A549 (cell line): Measurements from ENCODE around the gene ZSCAN5A. TPM values are rescaled to one million over a fixed set of nuclear protein-coding genes. Genes with fewer than 3 reads are reported as not detected.

Experiments
- ATAC-seq, 2 experiments: fragments of 200-7000 bp in 1 of 2; fragments of >200 bp in 1 of 2; cut with Nextera tagmentation in 1 of 2; cut with Tn5 transposase in 1 of 2; 3 replicates each; pipeline versions ENCODE4 v1.8.0 to v1.9.1; 2018 to 2020; ENCODE audit warnings: mild to moderate bottlenecking in 1 of 2, moderate library complexity in 1 of 2
- CTCF ChIA-PET: fragments of 300-600 bp; sonication (Branson Sonifier 250); formaldehyde crosslinking; extraction: SDS; loops from one replicate; lab custom pipeline; 2021; ENCODE audit warnings: antibody characterized with exemption, inconsistent platforms; lab: Yijun Ruan, JAX
- POLR2A ChIA-PET: fragments of 350-600 bp; formaldehyde crosslinking; extraction: SDS; loops from one replicate; lab custom pipeline; 2021; ENCODE audit warnings: antibody characterized with exemption, inconsistent platforms; lab: Yijun Ruan, JAX
- DNase-seq, 2 experiments: peaks; one replicate each; pipeline versions ENCODE4 v3.0.0 to v3.0.0-alpha.2; 2011 to 2016; ENCODE audit warnings: low read depth in 1 of 2, low spot score in 1 of 2
- FAIRE-seq: peaks from 2 replicates; lab custom pipeline; 2011; peaks lifted over from hg19 to GRCh38; lab: Jason Lieb, UNC
- H3K27ac ChIP-seq, 2 experiments: fragments of >200 bp; sonication (Bioruptor Twin); formaldehyde crosslinking; 3 replicates each; pipeline ENCODE4 v1.5.1; 2016 to 2017
- H3K4me1 ChIP-seq: fragments of >200 bp; sonication (Bioruptor Twin); formaldehyde crosslinking; 3 replicates; pipeline ENCODE4 v1.6.1; 2016
- H3K4me2 ChIP-seq: fragments of >200 bp; sonication (Bioruptor Twin); formaldehyde crosslinking; 3 replicates; pipeline ENCODE4 v1.6.1; 2016
- H3K4me3 ChIP-seq: fragments of >200 bp; sonication (Bioruptor Twin); formaldehyde crosslinking; 3 replicates; pipeline ENCODE4 v1.5.1; 2016
- H3K9me3 ChIP-seq: fragments of >200 bp; sonication (Bioruptor Twin); formaldehyde crosslinking; 3 replicates; pipeline ENCODE4 v1.6.1; 2016
- CHD2 ChIP-seq: fragments of 150-350 bp; IDR thresholded peaks from 2 replicates; pipeline ENCODE4 v1.6.1; 2014; ENCODE audit warnings: low read length; ENCODE audit not compliant: partially characterized antibody
- CTCF ChIP-seq: fragments of >200 bp; sonication (Bioruptor Twin); formaldehyde crosslinking; IDR thresholded peaks from 3 replicates; pipeline ENCODE4 v1.5.1; 2016
- FOSL2 ChIP-seq, 2 experiments: fragments of 450-650 bp in 1 of 2; fragments of >200 bp in 1 of 2; sonication (Bioruptor Twin) in 1 of 2; formaldehyde crosslinking; IDR thresholded peaks; 2 replicates each; pipeline versions ENCODE4 v1.5.0 to v1.6.1; 2016 to 2020; ENCODE audit warnings: mild to moderate bottlenecking in 1 of 2, moderate library complexity in 1 of 2
- GATA3 ChIP-seq: IDR thresholded peaks from 2 replicates; pipeline ENCODE4 v1.6.1; 2012; ENCODE audit warnings: borderline replicate concordance
- HEYL ChIP-seq: fragments of 250-450 bp; sonication (Bioruptor Pico); IDR thresholded peaks from 2 replicates; pipeline ENCODE4 v1.8.0; 2021; ENCODE audit warnings: mild to moderate bottlenecking, moderate library complexity
- HMGXB4 ChIP-seq: fragments of 250-450 bp; sonication (Bioruptor Pico); IDR thresholded peaks from 2 replicates; pipeline ENCODE4 v1.5.0; 2021; ENCODE audit warnings: mild to moderate bottlenecking, moderate library complexity, borderline replicate concordance
- HOXA7 ChIP-seq: fragments of 250-450 bp; sonication (Bioruptor Pico); IDR thresholded peaks from 2 replicates; pipeline ENCODE4 v1.5.0; 2020; ENCODE audit warnings: mild to moderate bottlenecking, moderate library complexity
- KDM1A ChIP-seq: fragments of 200-600 bp; sonication (generic); IDR thresholded peaks from 2 replicates; pipeline ENCODE4 v1.6.1; 2016; ENCODE audit warnings: low read depth, mild to moderate bottlenecking
- MAZ ChIP-seq: fragments of 150-350 bp; IDR thresholded peaks from 2 replicates; pipeline ENCODE4 v1.6.1; 2014; ENCODE audit warnings: antibody characterized with exemption, low read depth, low read length, borderline replicate concordance
- MYC ChIP-seq: IDR thresholded peaks from 2 replicates; pipeline ENCODE4 v1.6.1; 2012; ENCODE audit warnings: mild to moderate bottlenecking, inconsistent platforms, low read length, improper control_type of control experiment, borderline replicate concordance
- NR3C1 ChIP-seq: fragments of >200 bp; sonication (Bioruptor Twin); formaldehyde crosslinking; IDR thresholded peaks from 3 replicates; pipeline ENCODE4 v1.6.1; 2017
- POLR2AphosphoS2 ChIP-seq: conservative IDR thresholded peaks from 2 replicates; pipeline ENCODE4 v1.6.1; 2012; ENCODE audit warnings: low read length, improper control_type of control experiment, inconsistent platforms
- RAD21 ChIP-seq, 2 experiments: fragments of >200 bp in 1 of 2; sonication (Bioruptor Twin) in 1 of 2; formaldehyde crosslinking in 1 of 2; IDR thresholded peaks in 1 of 2; conservative IDR thresholded peaks in 1 of 2; 2 replicates in 1 of 2; 3 replicates in 1 of 2; pipeline ENCODE4 v1.6.1; 2012 to 2018; ENCODE audit warnings: inconsistent platforms in 1 of 2
- TP53 ChIP-seq: fragments of 250-450 bp; sonication (Bioruptor Pico); IDR thresholded peaks from 2 replicates; pipeline ENCODE4 v1.5.0; 2021; ENCODE audit warnings: mild to moderate bottlenecking, moderate library complexity
- ZC3H11A ChIP-seq: fragments of 450-650 bp; IDR thresholded peaks from 2 replicates; pipeline ENCODE4 v1.6.1; 2014; ENCODE audit warnings: antibody characterized with exemption, mild to moderate bottlenecking
- ZSCAN20 ChIP-seq: fragments of 250-450 bp; sonication (Bioruptor Pico); IDR thresholded peaks from 2 replicates; pipeline ENCODE4 v1.8.0; 2022; ENCODE audit warnings: mild to moderate bottlenecking, moderate library complexity
- WGBS: methylation state at CpG from one replicate; pipeline ENCODE4 v1.1.6; 2017; ENCODE audit errors: missing lambda C conversion rate; 5-methylcytosine and 5-hydroxymethylcytosine counted together
- polyA plus RNA-seq, 4 experiments: library from polyadenylated mRNA; depleted of rRNA in 3 of 4; stranded (reverse); fragments of >200 nt; fragmentation: RNase III in 1 of 4; extraction: RNeasy Plus Mini Kit Qiagen cat#74134 plus additional on column Dnase treatment in 1 of 4; gene quantifications; 2 replicates in 3 of 4; 3 replicates in 1 of 4; pipeline ENCODE4 v1.2.3, GENCODE V29; 2011 to 2017
- TF ChIP-seq, protein P1 (sequence below): fragments of 450-650 bp; IDR thresholded peaks from 2 replicates; pipeline ENCODE4 v1.6.1; 2014; ENCODE audit warnings: antibody characterized with exemption
- TF ChIP-seq, protein P2 (sequence below): fragments of >200 bp; sonication (Bioruptor Twin); formaldehyde crosslinking; IDR thresholded peaks from 3 replicates; pipeline ENCODE4 v1.6.1; 2016
- TF ChIP-seq, protein P3 (sequence below): fragments of 250-450 bp; sonication (Bioruptor Pico); IDR thresholded peaks from 2 replicates; pipeline ENCODE4 v1.5.0; 2020; ENCODE audit warnings: low read depth, mild to moderate bottlenecking, moderate library complexity
- TF ChIP-seq, protein P4 (sequence below): fragments of 200-600 bp; sonication (generic); IDR thresholded peaks from 2 replicates; pipeline ENCODE4 v1.6.1; 2016; ENCODE audit warnings: antibody characterized with exemption, mild to moderate bottlenecking, moderate library complexity

Gene ZSCAN5A
- polyA plus RNA-seq, 2 of the 4 experiments (the other 2 are of a cell fraction) = 10.8 to 13.3 TPM

- POLR2A ChIA-PET = no interaction called here
- H3K27ac ChIP-seq = no peak overlapping the region
- TF ChIP-seq, protein P1, sequence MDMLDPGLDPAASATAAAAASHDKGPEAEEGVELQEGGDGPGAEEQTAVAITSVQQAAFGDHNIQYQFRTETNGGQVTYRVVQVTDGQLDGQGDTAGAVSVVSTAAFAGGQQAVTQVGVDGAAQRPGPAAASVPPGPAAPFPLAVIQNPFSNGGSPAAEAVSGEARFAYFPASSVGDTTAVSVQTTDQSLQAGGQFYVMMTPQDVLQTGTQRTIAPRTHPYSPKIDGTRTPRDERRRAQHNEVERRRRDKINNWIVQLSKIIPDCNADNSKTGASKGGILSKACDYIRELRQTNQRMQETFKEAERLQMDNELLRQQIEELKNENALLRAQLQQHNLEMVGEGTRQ = no peak
- no peak for TF ChIP-seq POLR2AphosphoS2
- TF ChIP-seq, protein P2, sequence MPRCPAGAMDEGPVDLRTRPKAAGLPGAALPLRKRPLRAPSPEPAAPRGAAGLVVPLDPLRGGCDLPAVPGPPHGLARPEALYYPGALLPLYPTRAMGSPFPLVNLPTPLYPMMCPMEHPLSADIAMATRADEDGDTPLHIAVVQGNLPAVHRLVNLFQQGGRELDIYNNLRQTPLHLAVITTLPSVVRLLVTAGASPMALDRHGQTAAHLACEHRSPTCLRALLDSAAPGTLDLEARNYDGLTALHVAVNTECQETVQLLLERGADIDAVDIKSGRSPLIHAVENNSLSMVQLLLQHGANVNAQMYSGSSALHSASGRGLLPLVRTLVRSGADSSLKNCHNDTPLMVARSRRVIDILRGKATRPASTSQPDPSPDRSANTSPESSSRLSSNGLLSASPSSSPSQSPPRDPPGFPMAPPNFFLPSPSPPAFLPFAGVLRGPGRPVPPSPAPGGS = no peak
- TF ChIP-seq CTCF = no peak
- no peak for TF ChIP-seq RAD21 (conservative IDR thresholded peaks at IDR 0.05 in 1 of 2, IDR thresholded peaks at IDR 0.05 in 1 of 2)
- TF ChIP-seq ZSCAN20 (CRISPR knock-in tag) = no peak
- TF ChIP-seq HMGXB4 (CRISPR knock-in tag) = no peak
- no peak for TF ChIP-seq NR3C1
- TF ChIP-seq TP53 = no peak
- TF ChIP-seq HEYL (CRISPR knock-in tag) = no peak
- no peak for TF ChIP-seq ZC3H11A
- TF ChIP-seq, protein P3, sequence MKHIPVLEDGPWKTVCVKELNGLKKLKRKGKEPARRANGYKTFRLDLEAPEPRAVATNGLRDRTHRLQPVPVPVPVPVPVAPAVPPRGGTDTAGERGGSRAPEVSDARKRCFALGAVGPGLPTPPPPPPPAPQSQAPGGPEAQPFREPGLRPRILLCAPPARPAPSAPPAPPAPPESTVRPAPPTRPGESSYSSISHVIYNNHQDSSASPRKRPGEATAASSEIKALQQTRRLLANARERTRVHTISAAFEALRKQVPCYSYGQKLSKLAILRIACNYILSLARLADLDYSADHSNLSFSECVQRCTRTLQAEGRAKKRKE (CRISPR knock-in tag) = no peak
- no peak for TF ChIP-seq FOSL2 (IDR thresholded peaks at IDR 0.05)
- TF ChIP-seq FOSL2 (CRISPR knock-in tag; IDR thresholded peaks at IDR 0.05) = no peak
- no peak for TF ChIP-seq CHD2
- no peak for TF ChIP-seq MAZ
- TF ChIP-seq KDM1A = no peak
- TF ChIP-seq MYC = no peak
- TF ChIP-seq GATA3 = no peak
- no peak for TF ChIP-seq HOXA7 (CRISPR knock-in tag)
- TF ChIP-seq, protein P4, sequence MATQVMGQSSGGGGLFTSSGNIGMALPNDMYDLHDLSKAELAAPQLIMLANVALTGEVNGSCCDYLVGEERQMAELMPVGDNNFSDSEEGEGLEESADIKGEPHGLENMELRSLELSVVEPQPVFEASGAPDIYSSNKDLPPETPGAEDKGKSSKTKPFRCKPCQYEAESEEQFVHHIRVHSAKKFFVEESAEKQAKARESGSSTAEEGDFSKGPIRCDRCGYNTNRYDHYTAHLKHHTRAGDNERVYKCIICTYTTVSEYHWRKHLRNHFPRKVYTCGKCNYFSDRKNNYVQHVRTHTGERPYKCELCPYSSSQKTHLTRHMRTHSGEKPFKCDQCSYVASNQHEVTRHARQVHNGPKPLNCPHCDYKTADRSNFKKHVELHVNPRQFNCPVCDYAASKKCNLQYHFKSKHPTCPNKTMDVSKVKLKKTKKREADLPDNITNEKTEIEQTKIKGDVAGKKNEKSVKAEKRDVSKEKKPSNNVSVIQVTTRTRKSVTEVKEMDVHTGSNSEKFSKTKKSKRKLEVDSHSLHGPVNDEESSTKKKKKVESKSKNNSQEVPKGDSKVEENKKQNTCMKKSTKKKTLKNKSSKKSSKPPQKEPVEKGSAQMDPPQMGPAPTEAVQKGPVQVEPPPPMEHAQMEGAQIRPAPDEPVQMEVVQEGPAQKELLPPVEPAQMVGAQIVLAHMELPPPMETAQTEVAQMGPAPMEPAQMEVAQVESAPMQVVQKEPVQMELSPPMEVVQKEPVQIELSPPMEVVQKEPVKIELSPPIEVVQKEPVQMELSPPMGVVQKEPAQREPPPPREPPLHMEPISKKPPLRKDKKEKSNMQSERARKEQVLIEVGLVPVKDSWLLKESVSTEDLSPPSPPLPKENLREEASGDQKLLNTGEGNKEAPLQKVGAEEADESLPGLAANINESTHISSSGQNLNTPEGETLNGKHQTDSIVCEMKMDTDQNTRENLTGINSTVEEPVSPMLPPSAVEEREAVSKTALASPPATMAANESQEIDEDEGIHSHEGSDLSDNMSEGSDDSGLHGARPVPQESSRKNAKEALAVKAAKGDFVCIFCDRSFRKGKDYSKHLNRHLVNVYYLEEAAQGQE = no peak
- no peak for DNase-seq
- H3K4me2 ChIP-seq = no peak overlapping the region
- WGBS = 82% methylated on average over 4 of the region's 4 CpGs
- FAIRE-seq = no peak
- peaks cover 9% of the 10 kb centered on the region; the same call in 1 of the 3 replicates for H3K4me1 ChIP-seq
- ATAC-seq = no peak
- CTCF ChIA-PET = interaction anchor here (1.1 to 2.4 kb wide), 3 partner anchors 21 to 246 kb away, joined by 4 to 8 read pairs (median 4); no protein-coding TSS in a partner anchor
- no peak overlapping the region for H3K4me3 ChIP-seq
- H3K9me3 ChIP-seq = peaks cover 5% of the 10 kb centered on the region; the same call in 1 of the 3 replicates
Measured at GRCh38 chr19:56312342-56312741, 2.3 kb downstream of the ZSCAN5A start.
